Myocyte (in vitro differentiated cells): ENCODE measurements around the gene IFNB1. TPM values are rescaled to one million over a fixed set of nuclear protein-coding genes. Genes with fewer than 3 reads are reported as not detected.
A peak's percentile ranks its signal among the peaks of the same experiment; 100 is the strongest.

ENCODE experiments used
- DNase-seq: peaks from one replicate; pipeline ENCODE4 v3.0.0-alpha.2; 2012; ENCODE audit warnings: low read depth
- polyA plus RNA-seq: library from polyadenylated mRNA; unstranded; fragments of >200 nt; gene quantifications from one replicate; pipeline ENCODE4 v1.2.1, GENCODE V29; 2012; ENCODE audit warnings: missing spikeins
- total RNA-seq: library from RNA; depleted of rRNA; stranded (reverse); fragments of >200 nt; gene quantifications from 2 replicates; pipeline ENCODE4 v1.2.3, GENCODE V29; 2014

The IFNB1 gene
- total RNA-seq: not detected in 2 replicates
- polyA plus RNA-seq: not detected

- no peak for DNase-seq
These were observed at the start of gene IFNB1 for GRCh38 chr9:21077781-21078180. TSS of gene IFNB1 (minus strand) at chr9:21077942. CDS start at chr9:21077869, 73 bp downstream.

GRCh38 chr9:21121595-21122251 lies 44.0 kb upstream of the IFNB1 start:
- peak; percentile 12 for DNase-seq

- peak; percentile 87 for DNase-seq
These were observed 43.3 kb upstream of the IFNB1 start for GRCh38 chr9:21121079-21121478.

DNA sequence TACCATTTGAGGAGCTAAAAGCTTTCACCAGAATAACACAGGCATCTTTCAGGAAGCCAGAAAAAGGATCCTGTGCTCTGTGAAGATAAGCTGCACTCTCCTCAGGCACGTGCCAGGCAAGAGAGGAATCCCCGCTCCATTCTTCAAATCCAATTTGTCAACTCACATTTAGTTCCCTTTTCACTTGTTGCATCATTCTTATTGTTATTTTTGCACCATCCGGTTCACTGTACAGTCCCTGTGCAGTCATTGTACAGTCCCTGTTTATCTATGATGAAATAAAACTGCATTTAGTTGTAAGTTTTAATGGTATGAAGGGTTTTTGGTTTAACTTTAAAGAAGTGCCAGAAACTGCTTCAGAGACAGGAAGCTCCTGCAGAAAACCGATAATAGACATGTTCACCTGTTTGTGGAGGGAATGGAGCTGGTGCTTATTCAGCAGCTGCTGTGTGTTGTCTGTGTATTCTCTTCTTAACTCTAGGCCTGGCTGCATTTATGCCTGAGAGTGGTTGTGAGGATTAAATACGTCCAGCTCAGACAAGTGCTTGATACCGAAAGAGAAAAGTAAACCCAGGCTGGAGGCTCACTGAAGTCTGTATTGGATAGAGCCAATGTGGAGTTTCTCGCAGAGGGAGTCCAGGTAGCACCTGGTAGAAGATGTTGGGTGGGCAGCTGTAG lies 41.5 kb upstream of the IFNB1 start:
- peak; percentile 62 for DNase-seq

DNA sequence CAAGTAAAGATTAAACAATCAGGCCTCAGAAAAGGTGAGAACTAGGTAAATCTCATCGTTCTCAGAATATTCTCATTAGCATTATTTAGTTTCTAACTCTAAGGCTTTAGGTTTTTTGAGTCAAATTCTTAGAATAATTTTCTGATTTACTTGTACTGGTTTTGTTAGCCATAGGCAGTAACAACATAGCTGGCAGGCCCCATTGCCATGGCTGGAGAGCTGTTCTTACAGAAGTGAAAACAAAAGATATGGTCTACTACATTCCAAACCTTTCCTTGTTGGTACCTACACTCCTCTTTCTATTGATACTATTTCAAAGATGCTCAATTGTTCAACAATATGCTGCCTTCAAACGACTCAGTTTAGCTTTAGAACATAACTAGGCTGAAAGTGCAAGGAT lies 36.6 kb upstream of the IFNB1 start:
- DNase-seq: no peak

- DNase-seq: peak; percentile 81
These were observed 33.2 kb upstream of the IFNB1 start for GRCh38 chr9:21110708-21111576.

DNA sequence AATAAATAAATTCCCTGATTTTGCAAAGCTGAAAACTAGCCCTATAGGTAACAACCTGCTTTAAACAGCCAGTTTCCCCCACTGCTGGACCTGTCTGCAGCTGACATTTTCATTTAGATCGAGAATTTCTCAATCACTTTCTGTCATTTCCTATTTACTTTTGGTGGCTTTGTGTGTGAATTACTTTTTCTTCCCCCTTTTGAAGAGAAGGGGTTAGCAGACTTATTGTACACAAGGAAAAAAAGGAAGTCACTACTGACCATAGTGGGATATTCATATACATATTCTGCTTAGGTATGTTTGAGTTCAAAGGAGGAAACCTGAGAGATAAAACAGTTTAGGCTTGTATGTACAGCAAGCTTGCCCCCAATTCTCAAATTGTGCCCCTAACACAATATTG lies 27.0 kb upstream of the IFNB1 start:
- no peak for DNase-seq

- no peak for DNase-seq
These were observed 24.6 kb upstream of the IFNB1 start for GRCh38 chr9:21102305-21102704.

GRCh38 chr9:21097817-21098216 lies 20.1 kb upstream of the IFNB1 start:
- no peak for DNase-seq

DNA sequence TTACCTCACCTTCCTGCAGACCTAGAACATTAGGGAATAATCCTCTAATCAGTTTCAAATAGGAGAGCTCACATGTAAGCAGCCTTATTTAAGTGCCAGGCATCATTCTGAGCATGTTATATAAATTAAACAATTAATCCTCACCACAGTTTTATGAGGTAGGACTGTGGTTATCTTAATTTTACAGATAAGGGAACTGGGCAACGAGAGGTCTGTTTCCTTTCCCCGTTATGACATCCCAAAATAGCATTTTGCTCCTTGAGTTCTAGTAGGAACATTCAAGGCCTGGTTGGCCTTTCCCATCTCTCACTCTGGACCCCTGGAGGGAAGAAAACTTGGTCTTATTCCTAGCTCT lies 19.1 kb upstream of the IFNB1 start:
- DNase-seq: no peak

- peak; percentile 83 for DNase-seq
These were observed 18.6 kb upstream of the IFNB1 start for GRCh38 chr9:21096172-21096900.

- no peak for DNase-seq
These were observed 17.8 kb upstream of the IFNB1 start for GRCh38 chr9:21095561-21095960.

DNA sequence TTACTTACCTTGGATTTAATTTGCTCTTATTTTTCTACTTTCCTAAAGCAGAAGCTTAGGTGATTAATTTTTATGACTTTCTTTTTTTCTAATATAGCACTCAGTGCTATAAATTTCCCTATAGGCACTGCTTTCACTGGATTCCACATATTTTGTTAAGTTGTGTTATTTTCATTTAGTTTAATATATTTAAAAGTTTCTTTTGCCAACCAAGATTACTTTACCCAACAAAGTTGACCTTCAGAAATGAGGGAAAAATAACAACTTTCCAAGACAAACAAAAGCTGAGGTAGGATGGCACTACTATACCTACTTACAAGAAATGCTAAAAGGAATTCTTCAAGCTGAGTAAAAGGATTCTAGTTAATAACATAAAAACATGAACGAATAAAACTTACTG lies 8.8 kb upstream of the IFNB1 start:
- no peak for DNase-seq

GRCh38 chr9:21085005-21085404 lies 7.3 kb upstream of the IFNB1 start:
- no peak for DNase-seq

- no peak for DNase-seq
These were observed 6.6 kb upstream of the IFNB1 start for GRCh38 chr9:21084242-21084850.

- DNase-seq: peak; percentile 49
These were observed 4.9 kb upstream of the IFNB1 start for GRCh38 chr9:21082671-21083070.

DNA sequence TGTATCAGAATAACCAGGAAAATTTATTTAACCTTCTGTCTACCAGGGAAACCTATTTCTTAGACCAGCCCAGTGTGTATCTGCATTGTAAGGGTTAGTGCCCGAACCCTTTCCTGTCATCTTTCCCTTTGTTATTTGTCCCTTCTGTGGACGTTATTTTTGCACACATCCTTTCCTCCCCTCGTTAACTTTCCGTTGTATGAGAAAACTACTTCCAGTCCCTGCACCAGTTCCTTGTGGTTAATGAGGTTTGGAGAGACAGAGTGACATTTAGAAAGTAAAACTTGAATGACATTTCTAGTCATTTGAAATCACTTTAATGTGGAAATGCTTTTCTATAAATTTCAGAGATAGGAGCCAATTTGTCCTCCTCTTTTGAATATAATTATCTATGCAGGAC lies 4.3 kb upstream of the IFNB1 start:
- DNase-seq: peak; percentile 37

DNA sequence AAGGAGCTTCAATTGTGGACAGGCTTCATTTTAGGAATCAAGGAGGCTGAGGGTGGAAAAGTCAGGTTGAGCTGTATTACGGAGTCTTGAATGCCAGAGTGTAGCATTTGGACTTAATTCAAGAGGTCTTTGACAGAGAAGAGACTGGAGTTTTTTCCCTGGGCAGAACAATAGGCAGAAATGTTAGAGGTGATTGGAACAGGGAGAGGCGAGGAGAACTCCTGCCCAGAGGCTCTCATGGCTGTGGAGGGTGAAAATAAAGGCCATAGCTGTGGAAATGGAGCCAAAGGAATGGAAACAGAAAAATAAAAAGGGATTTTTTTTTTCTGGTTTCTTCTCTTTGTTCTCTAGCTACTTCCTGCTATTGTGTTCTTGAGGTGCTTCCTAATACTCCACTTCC lies 3.7 kb upstream of the IFNB1 start:
- DNase-seq: no peak

- no peak for DNase-seq
These were observed 3.1 kb upstream of the IFNB1 start for GRCh38 chr9:21080793-21081192.

DNA sequence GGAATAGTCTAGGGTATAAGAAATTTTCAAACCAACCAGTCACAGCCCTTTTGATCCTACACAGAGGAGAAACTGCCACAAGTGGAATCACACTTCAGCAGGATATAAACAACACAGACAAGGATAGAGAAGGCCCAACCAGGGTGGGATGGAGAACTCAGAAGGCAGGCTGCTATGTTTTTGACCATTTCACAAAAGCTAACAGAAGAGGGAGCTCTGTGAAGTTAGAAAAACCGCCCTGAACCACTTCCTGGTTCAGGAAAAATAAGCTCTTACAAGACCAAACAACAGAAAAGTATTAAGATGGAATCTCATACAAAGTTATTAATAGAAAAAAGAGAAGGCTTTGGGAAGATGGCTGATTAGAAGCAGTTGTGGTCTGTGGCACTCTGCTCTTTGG lies 960 bp upstream of the IFNB1 start:
- no peak for DNase-seq

- no peak for DNase-seq
These were observed 2.3 kb downstream of the IFNB1 start for GRCh38 chr9:21075484-21075883.
